H54 (cell line): ENCODE data around the gene TPCN2.

Experiments
- DNase-seq: peaks from one replicate; pipeline ENCODE4 v3.0.0; 2011; ENCODE audit warnings: low spot score, mixed read lengths; ENCODE audit not compliant: insufficient read length
- FAIRE-seq: peaks from 3 replicates; lab custom pipeline; 2011; peaks lifted over from hg19 to GRCh38; lab: Jason Lieb, UNC
- POLR2A ChIP-seq: IDR thresholded peaks from 2 replicates; pipeline ENCODE4 v1.6.1; 2011; ENCODE audit warnings: low read depth, mild to moderate bottlenecking, low read length

The TPCN2 gene

GRCh38 chr11:69037544-69037943 lies 11.2 kb upstream of the TPCN2 start:
- DNase-seq = no peak
- FAIRE-seq = no peak
- TF ChIP-seq POLR2A = no peak

DNA sequence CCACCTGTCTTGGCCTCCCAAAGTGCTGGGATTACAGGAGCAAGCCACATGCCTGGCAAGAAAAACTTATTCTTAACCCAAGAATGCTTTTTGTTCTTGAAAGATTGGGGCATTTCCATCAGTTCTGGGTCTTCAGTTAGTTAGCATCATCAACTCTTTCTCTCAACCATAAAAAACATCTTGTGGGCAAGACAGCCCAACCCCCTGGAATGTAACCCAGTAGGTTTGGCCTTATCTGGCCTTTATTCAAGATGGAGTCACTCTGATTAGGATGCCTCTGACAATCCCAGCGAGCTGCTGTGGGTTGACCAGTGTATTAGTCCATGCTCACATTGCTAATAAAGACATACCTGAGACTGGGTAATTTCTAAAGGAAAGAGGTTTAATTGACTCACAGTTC lies 9.2 kb upstream of the TPCN2 start:
- FAIRE-seq = no peak
- TF ChIP-seq POLR2A = no peak
- DNase-seq = no peak

GRCh38 chr11:69040051-69040450 lies 8.7 kb upstream of the TPCN2 start:
- TF ChIP-seq POLR2A = no peak
- FAIRE-seq (no peak), DNase-seq (no peak)

DNA sequence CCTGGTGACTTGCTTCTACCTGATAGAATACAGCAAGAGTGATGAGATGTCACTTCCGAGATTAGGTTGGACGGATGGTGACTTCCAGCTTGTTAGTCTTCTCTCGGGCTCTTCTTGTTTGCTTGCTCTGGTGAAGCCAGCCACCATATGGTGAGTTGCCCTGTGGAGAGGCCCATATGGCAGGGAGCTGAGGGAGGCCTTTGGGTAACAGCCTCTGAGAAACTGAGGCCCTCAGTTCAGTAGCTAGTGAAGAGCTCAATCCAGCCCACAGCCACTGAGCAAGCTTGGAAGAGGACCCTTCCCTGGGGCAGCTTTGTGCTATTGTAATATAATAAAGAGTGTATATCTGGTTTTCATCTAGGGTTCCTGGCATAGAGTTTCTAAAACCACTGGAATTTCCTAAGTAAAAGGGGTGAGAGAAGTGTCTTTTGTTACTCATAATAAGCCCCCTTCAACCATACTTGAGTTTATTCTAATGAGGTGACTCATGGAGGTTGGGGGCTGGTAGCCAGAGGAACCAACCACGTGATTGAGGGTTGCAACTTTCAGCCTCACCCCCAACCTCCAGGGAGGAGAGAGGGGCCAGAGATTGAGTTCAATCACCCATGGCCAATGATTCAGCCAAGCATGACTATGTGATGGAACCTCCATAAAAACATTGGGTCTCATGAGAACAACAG lies 8.0 kb upstream of the TPCN2 start:
- TF ChIP-seq POLR2A = no peak

DNA sequence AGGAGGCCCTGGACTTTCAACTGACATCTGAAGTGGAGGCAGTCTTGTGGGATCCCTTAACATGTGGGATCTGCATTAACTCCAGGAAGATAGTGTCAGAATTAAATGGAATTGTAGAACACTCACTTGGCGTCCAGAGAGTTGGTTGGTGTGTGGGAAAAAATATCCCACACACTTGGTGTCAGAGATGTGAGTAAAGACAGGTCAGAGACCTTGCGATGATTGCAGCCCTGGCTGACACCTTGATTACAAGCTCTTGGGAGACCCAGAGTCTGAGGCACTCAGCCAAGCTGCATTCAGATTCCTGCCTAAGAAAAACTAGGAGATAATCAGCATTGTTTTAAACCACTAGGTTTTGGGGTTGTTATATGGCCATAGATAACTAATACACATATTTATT lies 7.2 kb upstream of the TPCN2 start:
- DNase-seq = no peak
- FAIRE-seq = no peak
- TF ChIP-seq POLR2A = no peak

More for the DNA sequence above, 8.0 kb upstream of the TPCN2 start:
- FAIRE-seq (no peak), DNase-seq (no peak)

DNA sequence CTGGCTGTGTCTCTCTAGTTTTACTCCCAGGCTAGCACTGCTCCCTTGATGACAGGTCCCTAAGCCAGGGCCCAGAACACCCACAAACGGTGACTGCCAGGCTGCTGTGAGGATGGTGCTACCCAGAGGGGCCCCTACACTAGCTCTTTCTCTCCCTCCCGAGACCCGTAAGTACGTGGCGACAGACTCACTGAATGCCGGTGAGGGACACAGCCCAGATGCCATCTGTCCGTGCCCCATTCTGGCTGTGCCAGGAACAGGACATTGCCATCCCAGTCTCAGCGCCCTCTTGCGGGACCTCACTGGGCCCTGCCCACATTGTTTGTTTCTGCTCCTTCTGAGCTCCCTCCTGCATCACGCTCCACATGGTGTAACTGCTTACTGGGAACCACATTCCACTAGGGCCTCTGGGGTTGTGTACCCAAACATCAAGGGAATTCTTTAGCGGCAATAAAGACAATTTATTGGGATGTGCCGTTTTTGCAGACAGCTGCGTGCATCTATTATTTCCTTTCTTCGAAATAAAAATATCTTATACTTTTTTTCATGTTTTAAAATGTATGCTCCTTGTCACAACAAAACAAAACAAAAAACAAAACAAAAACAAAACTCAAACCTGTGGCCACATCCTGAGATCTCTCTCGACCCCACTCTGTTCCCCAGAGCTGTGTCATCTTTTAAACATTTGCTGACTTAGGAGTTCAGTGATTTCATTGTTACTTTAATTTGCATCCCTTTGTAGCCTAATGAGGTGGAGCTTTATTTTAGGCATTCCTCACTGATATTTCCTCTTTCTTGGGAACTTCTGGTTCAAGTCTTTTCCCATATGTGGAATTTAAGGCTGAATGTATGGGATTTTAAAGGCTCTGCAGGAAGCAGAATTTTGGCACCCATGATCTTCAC lies 4.4 kb upstream of the TPCN2 start:
- FAIRE-seq = no peak
- DNase-seq = peak; percentile 77
- no peak for TF ChIP-seq POLR2A

- TF ChIP-seq POLR2A = no peak
- FAIRE-seq = no peak
- no peak for DNase-seq
Observed at GRCh38 chr11:69048031-69048693, 570 bp upstream of the TPCN2 start.

DNA sequence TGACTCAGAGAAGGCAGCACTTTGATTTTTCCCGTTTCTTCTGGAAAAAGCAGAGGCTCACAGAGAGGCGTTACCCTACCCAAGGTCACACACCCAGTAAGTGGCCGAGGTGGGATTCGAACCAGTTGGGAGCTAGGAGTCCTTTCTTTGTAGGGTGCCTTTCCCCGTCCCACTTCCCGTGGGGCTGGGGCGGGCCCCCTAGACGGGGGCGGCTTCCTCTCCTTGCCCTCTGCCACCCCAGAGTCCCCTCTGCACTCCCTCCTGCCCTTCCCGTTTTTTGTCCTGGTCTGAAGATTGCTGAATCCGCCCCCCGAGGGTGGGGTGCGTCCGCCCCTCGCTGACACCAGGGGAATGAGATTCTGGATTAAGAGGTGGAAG lies 747 bp downstream of the TPCN2 start:
- no peak for FAIRE-seq
- no peak for DNase-seq
- TF ChIP-seq POLR2A = no peak

GRCh38 chr11:69050592-69051380 lies 2.1 kb downstream of the TPCN2 start:
- DNase-seq = no peak
- no peak for TF ChIP-seq POLR2A
- no peak for FAIRE-seq

- no peak for TF ChIP-seq POLR2A
- DNase-seq (no peak), FAIRE-seq (no peak)
Observed at GRCh38 chr11:69051381-69052342, 2.9 kb downstream of the TPCN2 start.

DNA sequence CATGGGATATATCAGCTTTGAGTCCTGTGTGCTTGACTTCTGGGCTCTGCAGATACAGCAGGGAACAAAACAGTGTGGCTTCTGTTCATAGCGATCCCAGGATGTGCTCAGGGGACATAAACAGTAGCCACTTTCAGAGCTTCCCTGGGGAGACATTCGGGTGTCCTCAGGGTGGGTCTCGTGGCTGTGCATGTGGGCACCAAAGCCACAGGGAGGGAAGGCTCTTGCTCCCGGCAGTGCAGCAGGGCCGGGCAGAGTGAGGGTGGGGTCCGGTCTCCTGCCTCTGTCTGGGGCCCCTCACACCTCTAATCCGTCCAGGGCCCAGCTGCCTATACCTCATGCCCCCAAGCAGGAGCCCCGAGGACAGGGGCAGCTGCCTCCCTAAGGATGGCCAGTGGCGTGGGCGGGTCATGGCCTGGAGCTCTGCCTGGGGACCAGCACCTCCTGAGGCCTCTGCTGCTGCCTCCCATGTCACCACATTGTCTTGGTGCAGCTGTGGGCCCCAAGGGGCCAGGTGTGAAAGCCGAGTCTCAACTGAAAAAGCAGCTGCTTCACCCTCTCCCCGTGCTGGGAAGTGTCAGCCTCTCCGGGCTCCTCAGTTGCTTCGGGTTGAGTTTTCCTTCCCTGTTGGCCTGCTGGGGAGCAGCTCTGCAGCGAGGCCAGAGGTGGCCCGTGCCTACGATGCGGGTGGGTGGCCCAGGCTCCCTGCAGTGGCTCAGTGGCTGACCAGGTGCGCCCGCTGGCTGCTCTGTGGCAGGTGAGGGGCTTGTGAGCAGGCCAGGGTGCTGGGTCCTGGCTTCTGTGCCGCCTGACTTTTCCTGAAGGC lies 3.8 kb downstream of the TPCN2 start:
- FAIRE-seq = no peak
- no peak for TF ChIP-seq POLR2A
- DNase-seq = no peak

DNA sequence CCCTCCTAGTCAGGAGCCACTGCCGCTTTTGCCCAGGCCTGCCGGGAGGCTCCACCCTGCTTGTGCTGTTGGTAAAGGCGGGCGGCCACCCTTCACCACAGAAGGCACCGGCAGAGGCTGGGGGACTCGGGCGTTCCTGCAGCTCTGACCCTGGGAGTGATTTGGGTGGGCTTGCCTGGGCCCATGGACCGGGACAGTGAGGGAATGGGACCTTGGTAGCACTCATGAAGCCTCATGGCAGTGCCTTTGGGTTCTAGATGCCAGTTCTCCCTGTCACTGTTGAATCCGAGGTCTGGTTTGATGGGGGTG lies 4.4 kb downstream of the TPCN2 start:
- TF ChIP-seq POLR2A = no peak
- DNase-seq = no peak
- FAIRE-seq = no peak
